Colonic mucosa (tissue), 2 donors: ENCODE results near the gene MAS1L. TPM values are rescaled to one million over a fixed set of nuclear protein-coding genes. Genes with fewer than 3 reads are reported as not detected.

Experiments
- total RNA-seq, 2 donors: library from RNA; stranded (reverse); fragmentation: NEBNext Ultra II Directional in 1 of 2; extraction: Animal tissue kit (Norgen Biotek cat#: 25700) in 1 of 2; gene quantifications; one replicate each; pipeline ENCODE4 v1.2.1, GENCODE V29; 2021
- donor health status: DM: no; HTN: no; CAD: no.
- donor health status: DM: no; HTN: no; CAD: no.

MAS1L gene
- total RNA-seq, 2 donors from 2014 or later, result 0.54 TPM; not detected in 1

Other genes with a start within 250 kb of the MAS1L start
- not detected for gene OR14J1, start 186.3 kb downstream of the MAS1L start, total RNA-seq
- not detected for gene OR5V1, start 119.1 kb downstream of the MAS1L start, total RNA-seq
- gene OR12D3, start 112.7 kb downstream of the MAS1L start, total RNA-seq, result not detected
- not detected for gene OR12D2, start 92.3 kb downstream of the MAS1L start, total RNA-seq
- gene OR12D1, start 73.0 kb downstream of the MAS1L start, total RNA-seq, result not detected
- not detected for gene OR10C1, start 48.6 kb downstream of the MAS1L start, total RNA-seq
- gene OR11A1, start 30.9 kb downstream of the MAS1L start, total RNA-seq, result not detected
- gene OR2H1, start 30.8 kb downstream of the MAS1L start, total RNA-seq, result not detected
- gene UBD, start 71.8 kb upstream of the MAS1L start, total RNA-seq, result 10 to 100 TPM in 1 of 2 donors, under 1 TPM in 1; 0.86 to 10.3 TPM
- not detected for gene OR2H2, start 97.2 kb upstream of the MAS1L start, total RNA-seq
- 10 to 100 TPM; 15.5 to 18.6 TPM for gene GABBR1, start 145.2 kb upstream of the MAS1L start, total RNA-seq
- gene MOG, start 169.1 kb upstream of the MAS1L start, total RNA-seq, result not detected
- not detected for gene ZFP57, start 193.2 kb upstream of the MAS1L start, total RNA-seq
- 100 to 1,000 TPM in 1 of 2 donors, 10 to 100 TPM in 1; 58.8 to 201 TPM for gene HLA-F, start 235.5 kb upstream of the MAS1L start, total RNA-seq